Left lung (tissue), 10 donors: ENCODE data around the gene SLC9A9. TPM values are rescaled to one million over a fixed set of nuclear protein-coding genes. Genes with fewer than 3 reads are reported as not detected.

ENCODE experiments used
- ATAC-seq: fragments of 200-7000 bp; cut with Tn5 transposase; one replicate; pipeline ENCODE4 v1.9.1; 2020; ENCODE audit warnings: moderate library complexity
- DNase-seq, 4 donors: peaks; one replicate each; pipeline ENCODE4 v3.0.0-alpha.2; 2013 to 2020
- H3K27ac ChIP-seq, 2 donors: fragments of 200-600 bp; sonication (generic) in 1 of 2; one replicate each; pipeline versions ENCODE4 v1.5.0 to v1.8.0; 2020 to 2021
- H3K27me3 ChIP-seq, 2 donors: fragments of 200-600 bp; sonication (generic) in 1 of 2; one replicate each; pipeline versions ENCODE4 v1.5.0 to v1.8.0; 2020 to 2021
- H3K36me3 ChIP-seq, 2 donors: fragments of 200-600 bp; sonication (generic) in 1 of 2; one replicate each; pipeline versions ENCODE4 v1.5.0 to v1.8.0; 2020 to 2021
- H3K4me1 ChIP-seq, 2 donors: fragments of 200-600 bp; one replicate each; pipeline ENCODE4 v1.8.0; 2021
- H3K4me3 ChIP-seq, 2 donors: fragments of 200-600 bp; sonication (generic) in 1 of 2; one replicate each; pipeline versions ENCODE4 v1.5.0 to v1.8.0; 2020 to 2021; ENCODE audit warnings: mild to moderate bottlenecking in 1 of 2
- H3K9me3 ChIP-seq, 2 donors: fragments of 200-600 bp; sonication (generic) in 1 of 2; one replicate each; pipeline versions ENCODE4 v1.5.0 to v1.8.0; 2020 to 2021
- intact Hi-C, 2 donors: fragments of 100-400 bp; cut with DNase I; formaldehyde crosslinking; loops; one replicate each; pipeline versions ENCODE4 v1.11.2 to v1.14.2; 2022
- polyA plus RNA-seq, 6 donors: library from polyadenylated mRNA; unstranded; fragments of 120-200 nt; gene quantifications; one replicate each; pipeline ENCODE4 v1.2.1, GENCODE V29; 2013; ENCODE audit not compliant: insufficient read length in 6 of 6
- total RNA-seq, 2 donors: library from RNA; stranded (reverse); fragmentation: NEBNext Ultra II Directional; extraction: Animal tissue kit (Norgen Biotek cat#: 25700); gene quantifications; one replicate each; pipeline ENCODE4 v1.2.1, GENCODE V29; 2021
- TF ChIP-seq, protein P1 (sequence below), 2 donors: fragments of 200-600 bp; sonication (generic) in 1 of 2; IDR thresholded peaks; one replicate each; pipeline versions ENCODE4 v1.5.0 to v1.8.0; 2021; ENCODE audit warnings: antibody characterized with exemption in 2 of 2
- donor health status: DM: no; HTN: yes; CAD: no.
- donor health status: DM: no; HTN: no; CAD: no.

Gene SLC9A9
- total and polyA plus RNA-seq, 8 donors, result 13.9 to 19.6 (median 16.8) TPM

GRCh38 chr3:143380449-143380848 is 467.8 kb downstream of the SLC9A9 start:
- no peak overlapping the region for H3K4me3 ChIP-seq
- TF ChIP-seq, protein P1, sequence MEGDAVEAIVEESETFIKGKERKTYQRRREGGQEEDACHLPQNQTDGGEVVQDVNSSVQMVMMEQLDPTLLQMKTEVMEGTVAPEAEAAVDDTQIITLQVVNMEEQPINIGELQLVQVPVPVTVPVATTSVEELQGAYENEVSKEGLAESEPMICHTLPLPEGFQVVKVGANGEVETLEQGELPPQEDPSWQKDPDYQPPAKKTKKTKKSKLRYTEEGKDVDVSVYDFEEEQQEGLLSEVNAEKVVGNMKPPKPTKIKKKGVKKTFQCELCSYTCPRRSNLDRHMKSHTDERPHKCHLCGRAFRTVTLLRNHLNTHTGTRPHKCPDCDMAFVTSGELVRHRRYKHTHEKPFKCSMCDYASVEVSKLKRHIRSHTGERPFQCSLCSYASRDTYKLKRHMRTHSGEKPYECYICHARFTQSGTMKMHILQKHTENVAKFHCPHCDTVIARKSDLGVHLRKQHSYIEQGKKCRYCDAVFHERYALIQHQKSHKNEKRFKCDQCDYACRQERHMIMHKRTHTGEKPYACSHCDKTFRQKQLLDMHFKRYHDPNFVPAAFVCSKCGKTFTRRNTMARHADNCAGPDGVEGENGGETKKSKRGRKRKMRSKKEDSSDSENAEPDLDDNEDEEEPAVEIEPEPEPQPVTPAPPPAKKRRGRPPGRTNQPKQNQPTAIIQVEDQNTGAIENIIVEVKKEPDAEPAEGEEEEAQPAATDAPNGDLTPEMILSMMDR (IDR thresholded peaks at IDR 0.05), result no peak
- ATAC-seq, result no peak
- H3K27ac ChIP-seq, result no peak overlapping the region
- H3K4me1 ChIP-seq, result no peaks in the 10 kb centered on the region
- H3K36me3 ChIP-seq, result no peaks in the 10 kb centered on the region
- no peak for DNase-seq
- H3K9me3 ChIP-seq, result no peaks in the 10 kb centered on the region
- H3K27me3 ChIP-seq, result no peaks in the 10 kb centered on the region
- intact Hi-C loops, result no loop called here

DNA sequence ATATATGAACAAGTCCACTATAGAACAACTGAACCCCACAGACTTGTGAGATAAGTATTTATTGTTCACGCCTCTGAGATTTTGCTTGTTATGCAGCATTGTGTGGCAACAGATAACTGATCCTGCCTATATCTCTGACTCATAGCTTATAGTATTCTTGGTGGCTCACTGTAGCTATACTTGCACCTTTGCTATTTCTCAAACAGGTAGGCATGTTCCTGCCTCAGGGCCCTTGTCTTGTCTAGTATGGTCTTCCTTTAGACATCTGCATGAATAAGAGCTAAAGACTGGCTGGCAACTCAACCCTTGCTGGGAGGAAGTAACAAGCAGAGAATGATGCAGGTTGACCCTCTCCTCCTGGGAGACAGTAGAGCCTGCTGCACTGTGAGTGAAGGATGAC is 472.6 kb downstream of the SLC9A9 start:
- intact Hi-C loops, result no loop called here
- Histone ChIP-seq H3K27ac (no peak overlapping the region), H3K9me3 (no peaks in the 10 kb centered on the region), H3K36me3 (no peaks in the 10 kb centered on the region), H3K4me3 (no peak overlapping the region), H3K4me1 (no peaks in the 10 kb centered on the region), H3K27me3 (no peaks in the 10 kb centered on the region)
- ATAC-seq (no peak), DNase-seq (no peak)
- TF ChIP-seq, protein P1 (IDR thresholded peaks at IDR 0.05), result no peak

DNA sequence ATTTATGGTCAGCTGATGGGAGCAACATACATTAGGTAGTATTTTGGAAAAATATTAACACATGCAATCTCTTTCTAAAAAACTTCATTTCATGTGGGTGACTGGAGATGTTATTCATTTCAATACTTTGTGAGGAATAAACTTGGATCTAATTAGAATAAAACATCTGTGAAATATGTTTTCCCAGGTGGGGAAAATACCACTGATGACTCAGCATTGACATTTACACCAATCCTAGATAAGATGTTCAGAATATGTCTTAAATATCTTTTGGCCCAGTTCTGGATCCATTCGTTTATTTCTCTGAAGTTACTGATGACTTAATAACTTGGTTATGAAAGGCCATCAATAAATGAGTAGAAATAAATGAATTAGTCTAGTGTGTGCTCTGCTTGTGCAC is 481.1 kb downstream of the SLC9A9 start:
- DNase-seq (no peak), ATAC-seq (no peak)

GRCh38 chr3:143366672-143367071 is 481.6 kb downstream of the SLC9A9 start:
- Histone ChIP-seq H3K27me3 (no peaks in the 10 kb centered on the region), H3K36me3 (no peaks in the 10 kb centered on the region), H3K4me3 (no peak overlapping the region), H3K27ac (no peak overlapping the region), H3K4me1 (peaks cover 0 to 4% of the 10 kb centered on the region in 2 donors), H3K9me3 (no peaks in the 10 kb centered on the region)
- TF ChIP-seq, protein P1 (IDR thresholded peaks at IDR 0.05), result no peak
- DNase-seq, result no peak
- intact Hi-C loops, result no loop called here
- ATAC-seq, result no peak

More for the DNA sequence above, 481.1 kb downstream of the SLC9A9 start:
- intact Hi-C loops, result no loop called here
- Histone ChIP-seq H3K4me1 (peaks cover 0 to 4% of the 10 kb centered on the region in 2 donors), H3K9me3 (no peaks in the 10 kb centered on the region), H3K27ac (no peak overlapping the region), H3K27me3 (no peaks in the 10 kb centered on the region), H3K36me3 (no peaks in the 10 kb centered on the region), H3K4me3 (no peak overlapping the region)
- TF ChIP-seq, protein P1 (IDR thresholded peaks at IDR 0.05), result no peak

- Histone ChIP-seq H3K4me1 (peaks cover 0 to 4% of the 10 kb centered on the region in 2 donors), H3K27me3 (no peaks in the 10 kb centered on the region), H3K36me3 (no peaks in the 10 kb centered on the region), H3K27ac (no peak overlapping the region), H3K9me3 (no peaks in the 10 kb centered on the region), H3K4me3 (no peak overlapping the region)
- no peak for ATAC-seq
- TF ChIP-seq, protein P1 (IDR thresholded peaks at IDR 0.05), result no peak
- intact Hi-C loops, result no loop called here
- no peak for DNase-seq
Observed at GRCh38 chr3:143363949-143364348, 484.3 kb downstream of the SLC9A9 start.
